HepG2 (cell line): ENCODE results near the gene IGSF11. TPM values are rescaled to one million over a fixed set of nuclear protein-coding genes. Genes with fewer than 3 reads are reported as not detected.

Experiments
- ATAC-seq: fragments of 200-7000 bp; cut with Tn5 transposase; 3 replicates; pipeline ENCODE4 v1.9.1; 2020; ENCODE audit warnings: mild to moderate bottlenecking, moderate library complexity
- BruUV-seq: library from RNA; stranded (reverse); fragments of 400-500 nt; replicated peaks from 2 replicates; lab custom pipeline; 2021; lab: Mats Ljungman, UMichigan
- CTCF ChIA-PET: fragments of 300-600 bp; formaldehyde crosslinking; extraction: SDS; loops from one replicate; lab custom pipeline; 2021; ENCODE audit warnings: low total read pairs, inconsistent platforms, low intra/inter-chr PET ratio; lab: Yijun Ruan, JAX
- POLR2A ChIA-PET: fragments of 350-600 bp; sonication (Branson Sonifier 250); formaldehyde crosslinking; loops from one replicate; lab custom pipeline; 2020; ENCODE audit warnings: antibody characterized with exemption, inconsistent platforms; lab: Yijun Ruan, JAX
- DNase-seq: peaks from one replicate; pipeline ENCODE4 v3.0.0-alpha.2; 2015; ENCODE audit warnings: low spot score
- FAIRE-seq: peaks from 3 replicates; lab custom pipeline; 2011; peaks lifted over from hg19 to GRCh38; lab: Jason Lieb, UNC
- H2AFZ ChIP-seq: one replicate; pipeline ENCODE4 v1.6.1; 2011; ENCODE audit warnings: low read length, inconsistent platforms
- H3K27ac ChIP-seq: fragments of 300-600 bp; 3 replicates; pipeline ENCODE4 v1.8.0; 2011; ENCODE audit warnings: mixed run types, mild to moderate bottlenecking, mixed read lengths, low read length, inconsistent platforms; ENCODE audit not compliant: insufficient read depth; ENCODE audit errors: extremely low read length
- H3K27me3 ChIP-seq, 2 experiments: fragments of 200-600 bp in 1 of 2; 2 replicates in 1 of 2; 3 replicates in 1 of 2; pipeline versions ENCODE4 v1.6.0 to v1.8.0; 2011; ENCODE audit warnings: low read length in 2 of 2, mild to moderate bottlenecking in 2 of 2, moderate library complexity in 2 of 2, inconsistent platforms in 1 of 2; ENCODE audit not compliant: insufficient read depth in 2 of 2, control insufficient read depth in 1 of 2
- H3K36me3 ChIP-seq, 2 experiments: fragments of 200-600 bp in 1 of 2; replicated peaks in 1 of 2; 2 replicates in 1 of 2; 3 replicates in 1 of 2; pipeline versions ENCODE4 v1.5.1 to v1.8.0; 2011; ENCODE audit warnings: low read length in 2 of 2, inconsistent platforms in 1 of 2; ENCODE audit not compliant: insufficient read depth in 2 of 2, control insufficient read depth in 1 of 2
- H3K4me1 ChIP-seq: 2 replicates; pipeline ENCODE4 v1.5.1; 2012; ENCODE audit warnings: low read length, inconsistent platforms; ENCODE audit not compliant: insufficient read depth
- H3K4me2 ChIP-seq: 2 replicates; pipeline ENCODE4 v1.6.0; 2011; ENCODE audit warnings: low read depth, low read length, inconsistent platforms
- H3K4me3 ChIP-seq, 3 experiments: fragments of 200-600 bp in 1 of 3; sonication (generic), shearing (Covaris generic) in 1 of 3; replicated peaks in 1 of 3; 2 replicates each; pipeline ENCODE4 v1.5.1; 2011 to 2016; ENCODE audit warnings: low read length in 3 of 3, inconsistent platforms in 2 of 3, low read depth in 2 of 3, mild to moderate bottlenecking in 2 of 3, control low read depth in 1 of 3, mixed read lengths in 1 of 3; ENCODE audit not compliant: insufficient read depth in 1 of 3
- H3K79me2 ChIP-seq: one replicate; pipeline ENCODE4 v1.6.1; 2011; ENCODE audit warnings: low read length, inconsistent platforms; ENCODE audit not compliant: insufficient read depth
- H3K9ac ChIP-seq: 2 replicates; pipeline ENCODE4 v1.6.0; 2011; ENCODE audit warnings: mild to moderate bottlenecking, low read depth, low read length, inconsistent platforms; ENCODE audit not compliant: insufficient read depth
- H3K9me3 ChIP-seq: 2 replicates; pipeline ENCODE4 v1.5.1; 2012; ENCODE audit warnings: mild to moderate bottlenecking, low read length
- H4K20me1 ChIP-seq: 2 replicates; pipeline ENCODE4 v1.6.0; 2011; ENCODE audit warnings: inconsistent platforms, mild to moderate bottlenecking, low read length, moderate library complexity; ENCODE audit not compliant: insufficient read depth
- ARNT2 ChIP-seq: sonication (generic); formaldehyde crosslinking; IDR thresholded peaks from 2 replicates; pipeline ENCODE4 v1.8.0; 2022; ENCODE audit warnings: mild to moderate bottlenecking, low read depth, missing genetic modification reagents, moderate library complexity
- FOXK1 ChIP-seq: sonication (generic); formaldehyde crosslinking; IDR thresholded peaks from 2 replicates; pipeline ENCODE4 v1.4.0; 2020; ENCODE audit warnings: low read depth, missing genetic modification reagents, borderline replicate concordance
- KLF9 ChIP-seq: IDR thresholded peaks from 2 replicates; pipeline ENCODE4 v1.6.1; 2016; ENCODE audit warnings: low read depth
- MTERF4 ChIP-seq: sonication (generic); formaldehyde crosslinking; IDR thresholded peaks from 2 replicates; pipeline ENCODE4 v1.8.0; 2023; ENCODE audit warnings: mild to moderate bottlenecking, missing genetic modification reagents
- TFDP2 ChIP-seq: sonication (generic); formaldehyde crosslinking; IDR thresholded peaks from 2 replicates; pipeline ENCODE4 v1.4.0; 2020; ENCODE audit warnings: missing genetic modification reagents
- THYN1 ChIP-seq: sonication (generic); formaldehyde crosslinking; IDR thresholded peaks from 2 replicates; pipeline ENCODE4 v1.8.1; 2023; ENCODE audit warnings: low read depth, mild to moderate bottlenecking, moderate library complexity, missing genetic modification reagents, borderline replicate concordance
- ZNF34 ChIP-seq: sonication (generic); formaldehyde crosslinking; IDR thresholded peaks from 2 replicates; pipeline ENCODE4 v1.4.0; 2020; ENCODE audit warnings: mild to moderate bottlenecking, missing genetic modification reagents, borderline replicate concordance
- ZNF574 ChIP-seq: sonication (generic); formaldehyde crosslinking; IDR thresholded peaks from 2 replicates; pipeline ENCODE4 v1.4.0; 2020; ENCODE audit warnings: missing genetic modification reagents
- WGBS: methylation state at CpG from one replicate; pipeline ENCODE4 v1.1.6; 2017; ENCODE audit warnings: low lambda C conversion rate; 5-methylcytosine and 5-hydroxymethylcytosine counted together
- in situ Hi-C: cut with HindIII; loops from 2 replicates; pipeline ENCODE4 v1.10.0; 2017; ENCODE audit warnings: low pct_unique_long_range_greater_than_20kb; ENCODE audit not compliant: extremely low pct_ligation_motif_present
- intact Hi-C: fragments of 100-400 bp; cut with micrococcal nuclease; formaldehyde crosslinking; loops from one replicate; pipeline ENCODE4 v1.10.0; 2022; ENCODE audit not compliant: unreplicated experiment
- polyA plus RNA-seq, 8 experiments: library from polyadenylated mRNA; depleted of rRNA in 3 of 8; stranded (reverse) in 7 of 8; unstranded in 1 of 8; fragments of >200 nt; fragmentation: Illumina TruSeq in 4 of 8; extraction: Trizol in 4 of 8; gene quantifications; 2 replicates each; pipeline versions ENCODE4 v1.2.1 to v1.2.3, GENCODE V29; 2011 to 2016; ENCODE audit warnings: low read depth in 4 of 8, missing spikeins in 1 of 8, mixed read lengths in 1 of 8; ENCODE audit not compliant: insufficient read depth in 1 of 8
- total RNA-seq, 5 experiments: library from RNA; depleted of rRNA; stranded (reverse); fragments of >200 nt; fragmentation: Illumina TruSeq; extraction: Trizol; gene quantifications; 2 replicates each; pipeline ENCODE4 v1.2.3, GENCODE V29; 2016; ENCODE audit warnings: low read depth in 1 of 5

The IGSF11 gene
- total and polyA plus RNA-seq, 2 of the 13 experiments (the other 11 are each of a cell fraction or from before 2014, with no cell fraction given) = not detected

- WGBS = 0% methylated on average over 2 of the region's 2 CpGs
- in situ Hi-C loops = no loop called here
- no peak overlapping the region for H2AFZ ChIP-seq
- TF ChIP-seq KLF9 (CRISPR knock-in tag) = no peak
- no peak for TF ChIP-seq ZNF34 (CRISPR knock-in tag)
- no peak for TF ChIP-seq MTERF4 (CRISPR knock-in tag)
- no peak for TF ChIP-seq ZNF574 (CRISPR knock-in tag)
- no peak for TF ChIP-seq THYN1
- no peak for TF ChIP-seq ARNT2 (CRISPR knock-in tag)
- no peak for TF ChIP-seq TFDP2
- no peak for TF ChIP-seq FOXK1
- no peak for ATAC-seq
- no peak for FAIRE-seq
- BruUV-seq = no TSS peak
- intact Hi-C loops = no loop called here
- no peaks in the 10 kb centered on the region for H3K79me2 ChIP-seq
- H3K9me3 ChIP-seq = no peaks in the 10 kb centered on the region
- no peak overlapping the region for H3K27ac ChIP-seq
- no peaks in the 10 kb centered on the region for H4K20me1 ChIP-seq
- ChIA-PET POLR2A (no interaction called here), CTCF (no interaction called here)
- H3K36me3 ChIP-seq = no peaks in the 10 kb centered on the region
- no peak overlapping the region for H3K9ac ChIP-seq
- H3K27me3 ChIP-seq = no peaks in the 10 kb centered on the region
- no peak overlapping the region for H3K4me2 ChIP-seq
- no peaks in the 10 kb centered on the region for H3K4me1 ChIP-seq
- DNase-seq = no peak
- no peak overlapping the region for H3K4me3 ChIP-seq
Measured at GRCh38 chr3:118980832-118981231, 53.8 kb downstream of the IGSF11 start.
